Measurements from ENCODE around the gene TCFL5.

DNA sequence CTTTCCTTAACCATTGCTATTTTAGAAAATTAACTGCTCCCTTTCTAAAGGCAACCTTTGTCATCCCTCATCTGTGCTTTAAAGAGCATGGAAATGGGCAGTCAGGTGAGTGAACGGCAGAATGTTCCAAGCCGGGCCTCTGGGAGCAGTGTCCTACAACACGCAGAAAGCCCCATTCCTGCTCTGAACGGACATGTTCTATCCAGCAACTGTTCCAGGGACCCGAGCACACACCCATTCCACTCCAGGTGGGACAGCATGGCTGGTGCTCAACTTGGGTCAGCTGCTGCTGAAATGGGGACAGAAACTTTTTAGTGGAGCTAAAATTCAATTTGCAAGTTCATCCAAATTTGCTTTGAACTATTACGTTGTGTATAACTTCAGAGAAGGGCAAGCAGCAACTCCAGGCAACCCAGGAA, 38.0 kb upstream of the TCFL5 start:
- TF ChIP-seq, protein P1, sequence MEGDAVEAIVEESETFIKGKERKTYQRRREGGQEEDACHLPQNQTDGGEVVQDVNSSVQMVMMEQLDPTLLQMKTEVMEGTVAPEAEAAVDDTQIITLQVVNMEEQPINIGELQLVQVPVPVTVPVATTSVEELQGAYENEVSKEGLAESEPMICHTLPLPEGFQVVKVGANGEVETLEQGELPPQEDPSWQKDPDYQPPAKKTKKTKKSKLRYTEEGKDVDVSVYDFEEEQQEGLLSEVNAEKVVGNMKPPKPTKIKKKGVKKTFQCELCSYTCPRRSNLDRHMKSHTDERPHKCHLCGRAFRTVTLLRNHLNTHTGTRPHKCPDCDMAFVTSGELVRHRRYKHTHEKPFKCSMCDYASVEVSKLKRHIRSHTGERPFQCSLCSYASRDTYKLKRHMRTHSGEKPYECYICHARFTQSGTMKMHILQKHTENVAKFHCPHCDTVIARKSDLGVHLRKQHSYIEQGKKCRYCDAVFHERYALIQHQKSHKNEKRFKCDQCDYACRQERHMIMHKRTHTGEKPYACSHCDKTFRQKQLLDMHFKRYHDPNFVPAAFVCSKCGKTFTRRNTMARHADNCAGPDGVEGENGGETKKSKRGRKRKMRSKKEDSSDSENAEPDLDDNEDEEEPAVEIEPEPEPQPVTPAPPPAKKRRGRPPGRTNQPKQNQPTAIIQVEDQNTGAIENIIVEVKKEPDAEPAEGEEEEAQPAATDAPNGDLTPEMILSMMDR (IDR thresholded peaks at IDR 0.05) = peak in 1 of 4 experiments; percentile 13
- no peak for TF ChIP-seq POLR2A (IDR thresholded peaks at IDR 0.05)
